Adrenal gland (tissue), 12 donors: ENCODE data around the gene PRSS2. TPM values are rescaled to one million over a fixed set of nuclear protein-coding genes. Genes with fewer than 3 reads are reported as not detected.
"Not testable (repeated sequence)": the region's sequence is repeated elsewhere in the genome, so short reads cannot be mapped to it uniquely, and the experiment has no call there.

Experiments used
- DNase-seq, 7 donors: peaks; one replicate each; pipeline ENCODE4 v3.0.0-alpha.2; 2019 to 2020
- H3K27ac ChIP-seq, 5 donors: fragments of 200-600 bp; sonication (generic) in 4 of 5; 1 replicate in 3 of 5; 2 replicates in 2 of 5; pipeline versions ENCODE4 v1.5.1 to v1.8.0; 2016 to 2020; ENCODE audit warnings: mild to moderate bottlenecking in 1 of 5
- H3K27me3 ChIP-seq: fragments of 200-600 bp; 2 replicates; pipeline ENCODE4 v1.8.0; 2021
- H3K36me3 ChIP-seq, 2 donors: fragments of 200-600 bp; replicated peaks in 1 of 2; 1 replicate in 1 of 2; 2 replicates in 1 of 2; pipeline versions ENCODE4 v1.5.1 to v1.8.0; 2018 to 2022
- H3K4me1 ChIP-seq, 2 donors: fragments of 200-600 bp; replicated peaks in 1 of 2; 1 replicate in 1 of 2; 2 replicates in 1 of 2; pipeline versions ENCODE4 v1.5.1 to v1.8.0; 2018 to 2021
- H3K4me3 ChIP-seq, 4 donors: fragments of 200-600 bp; sonication (generic) in 3 of 4; one replicate each; pipeline ENCODE4 v1.5.1; 2016 to 2018
- H3K9me3 ChIP-seq, 3 donors: fragments of 200-600 bp; sonication (generic) in 1 of 3; replicated peaks in 1 of 3; 1 replicate in 2 of 3; 2 replicates in 1 of 3; pipeline versions ENCODE4 v1.5.1 to v1.8.0; 2016 to 2021
- CTCF ChIP-seq, 6 experiments: fragments of 450-650 bp in 4 of 6; fragments of 200-600 bp in 2 of 6; sonication (generic) in 1 of 6; IDR thresholded peaks; 1 replicate in 5 of 6; 2 replicates in 1 of 6; pipeline versions ENCODE4 v1.5.1 to v1.8.0; 2016 to 2021; ENCODE audit warnings: antibody characterized with exemption in 6 of 6, mild to moderate bottlenecking in 2 of 6, moderate library complexity in 1 of 6
- POLR2A ChIP-seq, 2 donors: fragments of 450-650 bp; IDR thresholded peaks; one replicate each; pipeline ENCODE4 v1.6.1; 2017; ENCODE audit warnings: antibody characterized with exemption in 2 of 2, mild to moderate bottlenecking in 2 of 2, moderate library complexity in 1 of 2
- WGBS, 4 donors: extraction: QIAGEN DNeasy Blood & Tissue Kit in 2 of 4; methylation state at CpG; one replicate each; pipeline versions ENCODE4 v1.1.5 to v1.1.7; 2013 to 2017; 5-methylcytosine and 5-hydroxymethylcytosine counted together
- intact Hi-C, 2 donors: fragments of 100-400 bp; cut with DNase I; formaldehyde crosslinking; loops; one replicate each; pipeline versions ENCODE4 v1.14.1 to v1.15.0; 2022 to 2023
- polyA plus RNA-seq, 3 donors: library from polyadenylated mRNA; stranded (reverse); fragments of 200-250 nt in 2 of 3; fragments of 350-450 nt in 1 of 3; fragmentation: Illumina TruSeq in 1 of 3; extraction: RNeasy Lipid Tissue Mini Kit (QIAGEN cat#74804) in 1 of 3; gene quantifications; one replicate each; pipeline ENCODE4 v1.2.3, GENCODE V29; 2013 to 2014
- total RNA-seq, 9 donors: library from RNA; depleted of rRNA in 4 of 9; stranded (reverse); fragments of >200 nt in 4 of 9; fragments of 120-200 nt in 1 of 9; fragmentation: NEBNext Ultra II Directional in 1 of 9; extraction: Animal tissue kit (Norgen Biotek cat#: 25700) in 1 of 9; gene quantifications; one replicate each; pipeline versions ENCODE4 v1.1.0 to v1.2.4, GENCODE V29; 2013 to 2023
- donor health status: healthy with polysubstance abuse.
- donor health status: Bipolar disorder and iron deficiency.
- donor health status: DM: yes; HTN: yes; CAD: no.
- donor health status: DM: no; HTN: no; CAD: no.
- donor health status: DM: no; HTN: no; CAD: no.
- donor health status: DM: yes; HTN: yes; CAD: no.

PRSS2 gene
- total and polyA plus RNA-seq, 12 donors: 2.8 to 43.4 (median 4.8) TPM; not detected in 7

GRCh38 chr7:142759433-142759832, 11.3 kb upstream of the PRSS2 start:
- no peak overlapping the region for H3K4me3 ChIP-seq
- no peak for TF ChIP-seq POLR2A (IDR thresholded peaks at IDR 0.05)
- no peak for DNase-seq
- 86 to 93% (median 88%) methylated on average over 1 of the region's 1 CpG for WGBS, 4 donors
- H3K27me3 ChIP-seq: no peaks in the 10 kb centered on the region
- no peaks in the 10 kb centered on the region for H3K36me3 ChIP-seq
- no peaks in the 10 kb centered on the region for H3K4me1 ChIP-seq
- no peaks in the 10 kb centered on the region for H3K9me3 ChIP-seq
- no peak overlapping the region for H3K27ac ChIP-seq
- intact Hi-C loops: no loop called here

- H3K9me3 ChIP-seq: no peaks in the 10 kb centered on the region
- intact Hi-C loops: no loop called here
Observed at GRCh38 chr7:142760071-142760642, 10.6 kb upstream of the PRSS2 start.

GRCh38 chr7:142761606-142762005, 9.2 kb upstream of the PRSS2 start:
- H3K36me3 ChIP-seq, H3K4me1 ChIP-seq, H3K27ac ChIP-seq, intact Hi-C loops, H3K27me3 ChIP-seq, H3K9me3 ChIP-seq, DNase-seq, H3K4me3 ChIP-seq: not testable (repeated sequence)
- 71 to 80% (median 71%) methylated on average over 2 of the region's 2 CpGs for WGBS, 4 donors

More at GRCh38 chr7:142760071-142760642, 10.6 kb upstream of the PRSS2 start:
- H3K27me3 ChIP-seq: no peaks in the 10 kb centered on the region
- H3K27ac ChIP-seq: no peak overlapping the region
- H3K4me3 ChIP-seq: no peak overlapping the region
- no peaks in the 10 kb centered on the region for H3K36me3 ChIP-seq
- H3K4me1 ChIP-seq: no peaks in the 10 kb centered on the region
- peak in 1 of 7 donors; percentile 29 for DNase-seq
- TF ChIP-seq CTCF (IDR thresholded peaks at IDR 0.05): no peak
- TF ChIP-seq POLR2A (IDR thresholded peaks at IDR 0.05): no peak
- WGBS, 4 donors: 64 to 86% (median 84%) methylated on average over 5 of the region's 5 CpGs

GRCh38 chr7:142762104-142762503, 8.7 kb upstream of the PRSS2 start:
- 82 to 94% (median 91%) methylated on average over 1 of the region's 1 CpG for WGBS, 4 donors
- no peak for TF ChIP-seq POLR2A (IDR thresholded peaks at IDR 0.05)
- TF ChIP-seq CTCF (IDR thresholded peaks at IDR 0.05): no peak

GRCh38 chr7:142767451-142767850, 3.3 kb upstream of the PRSS2 start:
- H3K36me3 ChIP-seq: no peaks in the 10 kb centered on the region
- H3K27ac ChIP-seq: no peak overlapping the region
- intact Hi-C loops: no loop called here
- no peak overlapping the region for H3K4me3 ChIP-seq
- no peak for TF ChIP-seq CTCF (IDR thresholded peaks at IDR 0.05)
- no peak for TF ChIP-seq POLR2A (IDR thresholded peaks at IDR 0.05)
- H3K27me3 ChIP-seq: no peaks in the 10 kb centered on the region
- DNase-seq: no peak
- no peaks in the 10 kb centered on the region for H3K4me1 ChIP-seq
- 57 to 76% (median 64%) methylated on average over 3 of the region's 3 CpGs for WGBS, 4 donors
- H3K9me3 ChIP-seq: no peaks in the 10 kb centered on the region

More at GRCh38 chr7:142762104-142762503, 8.7 kb upstream of the PRSS2 start:
- intact Hi-C loops: no loop called here
- Histone ChIP-seq H3K27me3 (no peaks in the 10 kb centered on the region), H3K4me3 (no peak overlapping the region), H3K27ac (no peak overlapping the region), H3K9me3 (no peaks in the 10 kb centered on the region), H3K4me1 (no peaks in the 10 kb centered on the region), H3K36me3 (no peaks in the 10 kb centered on the region)
- DNase-seq: no peak
